ENCODE results near the gene KREMEN2. TPM values are rescaled to one million over a fixed set of nuclear protein-coding genes. Genes with fewer than 3 reads are reported as not detected.

The KREMEN2 gene
- total and polyA plus RNA-seq, 2 of the 8 experiments (the other 6 are each of a cell fraction or from before 2014, with no cell fraction given), result 6.6 to 7.0 TPM

DNA sequence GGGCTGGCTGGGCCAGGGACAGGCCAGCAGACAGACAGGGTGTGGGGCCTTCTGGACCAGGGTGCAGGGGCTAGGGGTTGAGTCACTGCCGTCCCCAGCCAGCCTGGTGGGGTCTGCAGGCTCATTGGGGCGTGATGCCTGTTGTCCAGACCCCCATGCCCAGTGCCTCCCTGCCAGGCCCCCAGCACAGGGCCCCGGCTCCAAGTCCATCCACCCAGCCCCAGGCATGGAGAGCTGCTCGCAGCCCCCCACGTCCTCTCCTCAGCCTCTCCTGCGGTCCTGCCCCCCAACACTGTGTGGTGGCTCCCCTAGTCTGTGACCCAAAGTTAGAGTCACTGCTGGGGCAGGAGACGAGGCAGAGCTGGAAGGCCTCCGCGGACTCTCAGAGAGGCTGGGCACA lies 23.2 kb downstream of the KREMEN2 start:
- H3K36me3 ChIP-seq (ENCODE audit: control insufficient read depth in 2 of 4, insufficient read depth in 4 of 4, low read length in 3 of 4), result no peaks in the 10 kb centered on the region
- DNase-seq (ENCODE audit: low read depth in 1 of 2, low spot score in 2 of 2) (no peak), FAIRE-seq (no peak)
- no peak overlapping the region for H3K23ac ChIP-seq (ENCODE audit: insufficient read length)
- 0 out of 2 replicates have a peak overlapping the region, but pooled peaks have one; percentile 27 for H2BK12ac ChIP-seq (ENCODE audit: low read depth, low read length)
- H2BK20ac ChIP-seq (ENCODE audit: low read length), result no peak overlapping the region
- peaks cover 3 to 28% (median 23%) of the 10 kb centered on the region in 4 experiments for H3K4me1 ChIP-seq (replicated peaks in 1 of 4; ENCODE audit: control insufficient read depth in 3 of 4, insufficient read depth in 4 of 4, low read length in 3 of 4)
- ChIA-PET CTCF (ENCODE audit: partially characterized antibody) (interaction anchor here (0.9 to 5.2 kb wide), 5 partner anchors 10 to 41 kb away, joined by 3 to 24 read pairs (median 4); partner anchors contain the start of genes CLDN6 and CLDN9), POLR2A (ENCODE audit: partially characterized antibody) (interaction anchor here (0.5 to 15.2 kb wide), 10 partner anchors 10 to 36 kb away, joined by 3 to 200 read pairs (median 3); partner anchors contain the start of genes CLDN6, HCFC1R1, THOC6 and TNFRSF12A)
- H2BK120ac ChIP-seq (replicated peaks; ENCODE audit: low read depth, low read length), result no peak overlapping the region
- no peak for TF ChIP-seq CBX8 (IDR thresholded peaks at IDR 0.05; ENCODE audit: borderline replicate concordance, low read depth, low read length)
- no peak for TF ChIP-seq SIRT6 (IDR thresholded peaks at IDR 0.05; ENCODE audit: low read length)
- TF ChIP-seq POU5F1 (IDR thresholded peaks at IDR 0.05; ENCODE audit: low read depth, low read length), result no peak
- TF ChIP-seq JUN (IDR thresholded peaks at IDR 0.05; ENCODE audit: low read depth, low read length), result no peak
- TF ChIP-seq, protein P1, sequence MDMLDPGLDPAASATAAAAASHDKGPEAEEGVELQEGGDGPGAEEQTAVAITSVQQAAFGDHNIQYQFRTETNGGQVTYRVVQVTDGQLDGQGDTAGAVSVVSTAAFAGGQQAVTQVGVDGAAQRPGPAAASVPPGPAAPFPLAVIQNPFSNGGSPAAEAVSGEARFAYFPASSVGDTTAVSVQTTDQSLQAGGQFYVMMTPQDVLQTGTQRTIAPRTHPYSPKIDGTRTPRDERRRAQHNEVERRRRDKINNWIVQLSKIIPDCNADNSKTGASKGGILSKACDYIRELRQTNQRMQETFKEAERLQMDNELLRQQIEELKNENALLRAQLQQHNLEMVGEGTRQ (IDR thresholded peaks at IDR 0.05; ENCODE audit: low read length), result no peak
- no peak for TF ChIP-seq NRF1 (IDR thresholded peaks at IDR 0.05; ENCODE audit: low read depth, low read length)
- no peak for TF ChIP-seq JUND (IDR thresholded peaks at IDR 0.05; ENCODE audit: low read length)
- TF ChIP-seq CHD1 (IDR thresholded peaks at IDR 0.05; ENCODE audit: low read depth, low read length), result no peak
- no peak for TF ChIP-seq CREB1 (IDR thresholded peaks at IDR 0.05)
- no peak for TF ChIP-seq EP300 (IDR thresholded peaks at IDR 0.05; ENCODE audit: borderline replicate concordance in 1 of 2, low read depth in 2 of 2, low read length in 2 of 2)
- TF ChIP-seq NANOG (IDR thresholded peaks at IDR 0.05; ENCODE audit: insufficient read depth, low read depth, low read length, poor library complexity, severe bottlenecking), result no peak
- no peak for TF ChIP-seq POLR2AphosphoS5 (IDR thresholded peaks at IDR 0.05; ENCODE audit: low read depth, low read length)
- no peak for TF ChIP-seq HDAC2 (IDR thresholded peaks at IDR 0.05; ENCODE audit: borderline replicate concordance in 1 of 2, low read depth in 2 of 2, low read length in 2 of 2)
- WGBS, 2 experiments (ENCODE audit: extremely low coverage in 1 of 2, insufficient coverage in 1 of 2, insufficient read length in 1 of 2, insufficient replicate concordance in 2 of 2, low coverage in 1 of 2, low lambda C conversion rate in 2 of 2, missing lambda C conversion rate in 1 of 2), result 93% methylated on average over 9 of the region's 9 CpGs; no CpG with 5 or more reads in 1 of the 2 experiments
- no peak overlapping the region for H3K56ac ChIP-seq (replicated peaks; ENCODE audit: insufficient read length, low read depth, low read length)
- no peaks in the 10 kb centered on the region for H4K20me1 ChIP-seq (replicated peaks in 1 of 2; ENCODE audit: control insufficient read depth in 1 of 2, insufficient read depth in 2 of 2, low read length in 2 of 2)
- no peak overlapping the region for H3K9ac ChIP-seq (replicated peaks in 1 of 4; ENCODE audit: extremely low read depth in 1 of 4, low read depth in 3 of 4, low read length in 3 of 4)
- H3K27ac ChIP-seq (ENCODE audit: low read depth, low read length), result no peak overlapping the region
- H3K23me2 ChIP-seq (ENCODE audit: low read depth, low read length), result no peaks in the 10 kb centered on the region; the same call in 1 of the 2 replicates
- H4K8ac ChIP-seq (ENCODE audit: extremely low read depth, insufficient read depth, low read length), result no peak overlapping the region
- no peak overlapping the region for H3K18ac ChIP-seq (ENCODE audit: extremely low read depth, low read length)
- no peak overlapping the region for H4K91ac ChIP-seq (replicated peaks; ENCODE audit: insufficient read length, low read length)
- H2AFZ ChIP-seq (ENCODE audit: low read length), result no peak overlapping the region
- H3K4ac ChIP-seq (replicated peaks; ENCODE audit: insufficient read length, low read depth, low read length), result no peak overlapping the region
- no peak overlapping the region for H3K14ac ChIP-seq (ENCODE audit: insufficient read length)
- H3K27me3 ChIP-seq (replicated peaks in 1 of 4; ENCODE audit: control insufficient read depth in 3 of 4, extremely low read depth in 1 of 4, insufficient read depth in 3 of 4, low read length in 3 of 4), result no peaks in the 10 kb centered on the region; a peak in 1 of 7 replicates
- H3K4me3 ChIP-seq (ENCODE audit: extremely low read depth in 1 of 4, insufficient read depth in 2 of 4, low read depth in 3 of 4, low read length in 4 of 4), result no peak overlapping the region
- H3K79me2 ChIP-seq (ENCODE audit: control insufficient read depth in 1 of 2, insufficient read depth in 2 of 2, low read length in 2 of 2), result no peaks in the 10 kb centered on the region
- H3K79me1 ChIP-seq (ENCODE audit: low read depth, low read length), result no peaks in the 10 kb centered on the region
- no peak overlapping the region for H3K4me2 ChIP-seq (ENCODE audit: insufficient read depth in 1 of 2, low read depth in 2 of 2, low read length in 2 of 2)
- H4K5ac ChIP-seq (ENCODE audit: insufficient read length, low read depth, low read length), result no peak overlapping the region
- H2AK5ac ChIP-seq (ENCODE audit: low read depth, low read length), result no peak overlapping the region
- H2BK15ac ChIP-seq (ENCODE audit: low read length), result no peak overlapping the region
- no peak overlapping the region for H2BK5ac ChIP-seq (ENCODE audit: low read depth, low read length)
- H3K9me3 ChIP-seq (ENCODE audit: insufficient read depth in 2 of 2, low read depth in 1 of 2, low read length in 1 of 2), result no peaks in the 10 kb centered on the region
